NCI-H460 (cell line): ENCODE results near the gene HOXA6. TPM values are rescaled to one million over a fixed set of nuclear protein-coding genes. Genes with fewer than 3 reads are reported as not detected.

ENCODE experiments used
- DNase-seq: peaks from one replicate; pipeline ENCODE4 v3.0.0-alpha.2; 2016; ENCODE audit warnings: low read depth; ENCODE audit errors: extremely low read depth
- small RNA-seq, 2 experiments: library from RNA; depleted of rRNA; stranded (forward); fragments of <200 nt; gene quantifications; one replicate each; pipeline ENCODE3, GENCODE V24; 2014
- total RNA-seq: library from RNA; depleted of rRNA; stranded (reverse); fragments of >200 nt; shearing (Covaris generic); gene quantifications from 2 replicates; pipeline ENCODE4 v1.2.3, GENCODE V29; 2014; rRNA removed

The HOXA6 gene
- total RNA-seq, 1 experiment from 2014 or later, result 6.7 TPM

GRCh38 chr7:27101957-27102580 is 45.5 kb downstream of the HOXA6 start:
- no peak for DNase-seq

GRCh38 chr7:27101171-27101956 is 46.2 kb downstream of the HOXA6 start:
- no peak for DNase-seq

- no peak for DNase-seq
Measured at GRCh38 chr7:27100694-27101170, 46.8 kb downstream of the HOXA6 start.

GRCh38 chr7:27099453-27100370 is 47.9 kb downstream of the HOXA6 start:
- no peak for DNase-seq

GRCh38 chr7:27098578-27099451 is 48.8 kb downstream of the HOXA6 start:
- DNase-seq, result no peak

- no peak for DNase-seq
Measured at GRCh38 chr7:27097686-27098577, 49.6 kb downstream of the HOXA6 start.

GRCh38 chr7:27096768-27097514 is 50.6 kb downstream of the HOXA6 start:
- no peak for DNase-seq

GRCh38 chr7:27095897-27096767 is 51.4 kb downstream of the HOXA6 start, which contains the start of gene HOXA1:
HOXA1 (minus strand) TSS chr7:27096000; CDS start chr7:27095912, 88 bp downstream.
- DNase-seq, result no peak

Small RNA genes within 50 kb of the gene (small RNA-seq; reads per million reads assigned to genes)
- gene AC004080.5 (0 reads per million in 2 experiments), gene RF01977 (0 reads per million in 2 experiments), gene RF02140 (0 reads per million in 2 experiments), gene RF02141 (0 reads per million in 2 experiments)

Other genes starting within 250 kb of the HOXA6 start
- gene HOXA1, start 51.8 kb downstream of the HOXA6 start, total RNA-seq, result 0.87 TPM in 1 of 2 replicates, not detected in the other
- gene HOXA2, start 45.1 kb downstream of the HOXA6 start, total RNA-seq, result 1.8 and 3.0 TPM in 2 replicates
- gene HOXA4, start 17.0 kb downstream of the HOXA6 start, total RNA-seq, result 0.57 and 0.61 TPM in 2 replicates
- 7.5 and 12.8 TPM in 2 replicates for gene HOXA5, start 4.1 kb downstream of the HOXA6 start, total RNA-seq
- 4.4 and 5.8 TPM in 2 replicates for gene HOXA3, start 4.8 kb upstream of the HOXA6 start, total RNA-seq
- gene HOXA7, start 8.9 kb upstream of the HOXA6 start, total RNA-seq, result 3.8 and 4.1 TPM in 2 replicates
- gene HOXA9, start 17.8 kb upstream of the HOXA6 start, total RNA-seq, result 5.1 and 7.8 TPM in 2 replicates
- 9.8 and 11.9 TPM in 2 replicates for gene HOXA10, start 26.5 kb upstream of the HOXA6 start, total RNA-seq
- 6.7 and 7.1 TPM in 2 replicates for gene HOXA11, start 37.5 kb upstream of the HOXA6 start, total RNA-seq
- gene HOXA13, start 52.3 kb upstream of the HOXA6 start, total RNA-seq, result 1.9 and 2.7 TPM in 2 replicates
- gene EVX1, start 95.0 kb upstream of the HOXA6 start, total RNA-seq, result 0.12 TPM in 1 of 2 replicates, not detected in the other